K562 (cell line): ENCODE results near the gene KCNG3. TPM values are rescaled to one million over a fixed set of nuclear protein-coding genes. Genes with fewer than 3 reads are reported as not detected.

Experiments
- ATAC-seq: fragments of 200-7000 bp; cut with Tn5 transposase; 3 replicates; pipeline ENCODE4 v1.9.1; 2020; ENCODE audit warnings: moderate library complexity
- BruUV-seq: library from RNA; stranded (reverse); fragments of 400-500 nt; replicated peaks from 2 replicates; lab custom pipeline; 2021; lab: Mats Ljungman, UMichigan
- CTCF ChIA-PET: fragments of 300-600 bp; formaldehyde crosslinking; extraction: SDS; loops from one replicate; lab custom pipeline; 2021; ENCODE audit warnings: low intra/inter-chr PET ratio; lab: Yijun Ruan, JAX
- POLR2A ChIA-PET: fragments of 300-600, 350-650 bp; sonication (Branson Sonifier 250); formaldehyde crosslinking; extraction: SDS; loops from one replicate; lab custom pipeline; 2021; ENCODE audit warnings: antibody characterized with exemption, inconsistent platforms; lab: Yijun Ruan, JAX
- DNase-seq, 4 experiments: peaks; one replicate each; pipeline versions ENCODE4 v3.0.0 to v3.0.0-alpha.2; 2011 to 2018; ENCODE audit warnings: low spot score in 3 of 4, mixed read lengths in 3 of 4; ENCODE audit errors: extremely low read depth in 1 of 4
- FAIRE-seq: peaks from 2 replicates; lab custom pipeline; 2011; peaks lifted over from hg19 to GRCh38; lab: Jason Lieb, UNC
- H2AFZ ChIP-seq: 2 replicates; pipeline ENCODE4 v1.6.0; 2011; ENCODE audit warnings: low read depth, low read length, control low read depth, inconsistent platforms
- H3K27ac ChIP-seq: fragments of 200-600 bp; 3 replicates; pipeline ENCODE4 v1.8.0; 2011; ENCODE audit warnings: low read depth, mild to moderate bottlenecking, control low read depth, inconsistent platforms, low read length, moderate library complexity, mixed read lengths; ENCODE audit errors: extremely low read depth
- H3K27me3 ChIP-seq, 2 experiments: fragments of 300-600 bp in 1 of 2; 2 replicates in 1 of 2; 3 replicates in 1 of 2; pipeline versions ENCODE4 v1.6.0 to v1.8.0; 2011; ENCODE audit warnings: inconsistent platforms in 2 of 2, low read length in 2 of 2, mild to moderate bottlenecking in 1 of 2, mixed read lengths in 1 of 2, moderate library complexity in 1 of 2; ENCODE audit not compliant: control insufficient read depth in 2 of 2, insufficient read depth in 2 of 2
- H3K36me3 ChIP-seq: fragments of 300-600 bp; 3 replicates; pipeline ENCODE4 v1.8.0; 2011; ENCODE audit warnings: mild to moderate bottlenecking, low read length, inconsistent platforms; ENCODE audit not compliant: control insufficient read depth, insufficient read depth
- H3K4me1 ChIP-seq, 2 experiments: fragments of 200-600 bp in 1 of 2; replicated peaks in 1 of 2; 2 replicates in 1 of 2; 3 replicates in 1 of 2; pipeline versions ENCODE4 v1.5.1 to v1.8.0; 2011; ENCODE audit warnings: inconsistent platforms in 2 of 2, low read length in 2 of 2, mild to moderate bottlenecking in 1 of 2, mixed read lengths in 1 of 2, moderate library complexity in 1 of 2; ENCODE audit not compliant: control insufficient read depth in 2 of 2, insufficient read depth in 2 of 2
- H3K4me2 ChIP-seq: 2 replicates; pipeline ENCODE4 v1.6.1; 2011; ENCODE audit warnings: low read length, control low read depth, inconsistent platforms, mixed read lengths; ENCODE audit not compliant: insufficient read depth
- H3K4me3 ChIP-seq: fragments of 200-600 bp; sonication (generic), shearing (Covaris generic); 2 replicates; pipeline ENCODE4 v1.5.1; 2016; ENCODE audit warnings: control low read depth, inconsistent platforms
- H3K79me2 ChIP-seq: fragments of 200-600 bp; 3 replicates; pipeline ENCODE4 v1.8.0; 2011; ENCODE audit warnings: low read length, inconsistent platforms; ENCODE audit not compliant: control insufficient read depth, insufficient read depth
- H3K9ac ChIP-seq, 2 experiments: 2 replicates each; pipeline versions ENCODE4 v1.6.0 to v1.6.1; 2011; ENCODE audit warnings: low read depth in 2 of 2, low read length in 2 of 2, control low read depth in 1 of 2, inconsistent platforms in 1 of 2, mild to moderate bottlenecking in 1 of 2, mixed read lengths in 1 of 2; ENCODE audit not compliant: insufficient read depth in 1 of 2
- H3K9me1 ChIP-seq: one replicate; pipeline ENCODE4 v1.6.0; 2011; ENCODE audit warnings: inconsistent platforms, mild to moderate bottlenecking, low read length, moderate library complexity; ENCODE audit not compliant: control insufficient read depth, insufficient read depth
- H3K9me3 ChIP-seq: replicated peaks from 2 replicates; pipeline ENCODE4 v1.5.1; 2011; ENCODE audit warnings: low read depth, low read length, inconsistent platforms; ENCODE audit not compliant: control insufficient read depth, insufficient read depth
- H4K20me1 ChIP-seq: replicated peaks from 2 replicates; pipeline ENCODE4 v1.6.1; 2011; ENCODE audit warnings: low read length, inconsistent platforms, mixed read lengths; ENCODE audit not compliant: control insufficient read depth, insufficient read depth
- NFIC ChIP-seq: fragments of 450-650 bp; IDR thresholded peaks from 2 replicates; pipeline ENCODE4 v1.6.1; 2017; ENCODE audit warnings: mild to moderate bottlenecking, inconsistent platforms
- NONO ChIP-seq, 2 experiments: fragments of 200-400 bp in 1 of 2; fragments of 450-650 bp in 1 of 2; formaldehyde crosslinking in 1 of 2; IDR thresholded peaks; 2 replicates each; pipeline ENCODE4 v1.6.1; 2017; ENCODE audit warnings: low read depth in 2 of 2, mild to moderate bottlenecking in 2 of 2, moderate library complexity in 2 of 2, low read length in 1 of 2
- SRSF3 ChIP-seq: fragments of 200-400 bp; formaldehyde crosslinking; IDR thresholded peaks from 2 replicates; pipeline ENCODE4 v1.6.1; 2016; ENCODE audit warnings: mild to moderate bottlenecking, low read length, moderate library complexity; ENCODE audit not compliant: insufficient read depth
- USF2 ChIP-seq: sonication (generic); formaldehyde crosslinking; IDR thresholded peaks from 2 replicates; pipeline ENCODE4 v1.5.0; 2020; ENCODE audit warnings: missing genetic modification reagents
- ZFP91 ChIP-seq: sonication (generic); formaldehyde crosslinking; IDR thresholded peaks from 2 replicates; pipeline ENCODE4 v1.8.0; 2022; ENCODE audit warnings: mild to moderate bottlenecking, missing genetic modification reagents
- ZNF146 ChIP-seq: IDR thresholded peaks from one replicate; pipeline ENCODE4 v1.6.1; 2018; ENCODE audit warnings: missing compliant biosample characterization; ENCODE audit not compliant: unreplicated experiment
- ZNF445 ChIP-seq: fragments of 250-450 bp; sonication (Bioruptor Pico); IDR thresholded peaks from 2 replicates; pipeline ENCODE4 v1.4.0; 2020; ENCODE audit warnings: low read depth, mild to moderate bottlenecking, moderate library complexity
- ZNF507 ChIP-seq: conservative IDR thresholded peaks from 2 replicates; pipeline ENCODE4 v1.6.1; 2017; ENCODE audit warnings: missing genetic modification characterization, missing compliant biosample characterization
- ZNF561 ChIP-seq: fragments of 450-650 bp; formaldehyde crosslinking; conservative IDR thresholded peaks from 2 replicates; pipeline ENCODE4 v1.4.0; 2020; ENCODE audit warnings: mild to moderate bottlenecking, moderate library complexity
- ZNF707 ChIP-seq: fragments of 250-450 bp; sonication (Bioruptor Pico); conservative IDR thresholded peaks from 2 replicates; pipeline ENCODE4 v1.8.0; 2022; ENCODE audit warnings: inconsistent platforms, mild to moderate bottlenecking, moderate library complexity
- ZNF766 ChIP-seq: fragments of 200-800 bp; sonication (Bioruptor generic); conservative IDR thresholded peaks from 2 replicates; pipeline ENCODE4 v1.6.1; 2016; ENCODE audit warnings: missing genetic modification characterization, missing compliant biosample characterization
- ZNF77 ChIP-seq: fragments of 250-450 bp; sonication (Bioruptor Pico); IDR thresholded peaks from 2 replicates; pipeline ENCODE4 v1.5.0; 2020
- WGBS: fragments of 100-300 bp; shearing (Covaris generic); methylation state at CpG from one replicate; pipeline ENCODE4 v1.1.6; 2016; ENCODE audit warnings: low coverage, mixed read lengths; ENCODE audit not compliant: insufficient coverage; ENCODE audit errors: missing lambda C conversion rate; 5-methylcytosine and 5-hydroxymethylcytosine counted together
- in situ Hi-C: fragments of 300-500 bp; cut with MboI; formaldehyde crosslinking; loops from 4 replicates; pipeline ENCODE4 v1.15.0; 2018; ENCODE audit warnings: inconsistent platforms, mixed read lengths
- intact Hi-C: fragments of 100-400 bp; cut with micrococcal nuclease; formaldehyde crosslinking; loops from 2 replicates; pipeline ENCODE4 v1.14.2; 2022
- polyA plus RNA-seq, 8 experiments: library from polyadenylated mRNA; depleted of rRNA in 4 of 8; stranded (reverse) in 5 of 8; unstranded in 3 of 8; fragments of >200 nt; fragmentation: Nextera tagmentation in 2 of 8; fragmentation: Illumina TruSeq in 1 of 8; extraction: Ambion mirVana in 2 of 8; extraction: Trizol in 1 of 8; gene quantifications; 2 replicates each; pipeline versions ENCODE4 v1.2.1 to v1.2.3, GENCODE V29; 2011 to 2014; ENCODE audit warnings: inconsistent platforms in 1 of 8, missing spikeins in 1 of 8
- total RNA-seq, 7 experiments: library from RNA; depleted of rRNA in 6 of 7; stranded (reverse); fragments of >200 nt in 6 of 7; fragmentation: Illumina TruSeq in 2 of 7; extraction: Trizol in 2 of 7; gene quantifications; 2 replicates each; pipeline versions ENCODE4 v1.2.1 to v1.2.3, GENCODE V29; 2011 to 2021; ENCODE audit warnings: low replicate concordance in 1 of 7

The KCNG3 gene
- total and polyA plus RNA-seq, 9 of the 15 experiments (the other 6 are each of a cell fraction or from before 2014, with no cell fraction given): not detected

- TF ChIP-seq NONO (IDR thresholded peaks at IDR 0.05; ENCODE audit: low read depth in 2 of 2, low read length in 1 of 2): no peak
- peak; percentile 71 for TF ChIP-seq ZNF146
- FAIRE-seq: no peak
- no peaks in the 10 kb centered on the region for H3K9me1 ChIP-seq
- H3K4me2 ChIP-seq: no peak overlapping the region
- H3K79me2 ChIP-seq: no peaks in the 10 kb centered on the region
- intact Hi-C loops: no loop called here
- no peak for ATAC-seq
- H3K27me3 ChIP-seq: peaks cover 2 to 5% of the 10 kb centered on the region in 2 experiments; a peak in 4 of 5 replicates
- no peaks in the 10 kb centered on the region for H3K36me3 ChIP-seq
- no peaks in the 10 kb centered on the region for H3K4me1 ChIP-seq
- H2AFZ ChIP-seq: no peak overlapping the region
- no peak overlapping the region for H3K27ac ChIP-seq
- ChIA-PET POLR2A (no interaction called here), CTCF (no interaction called here)
- no peaks in the 10 kb centered on the region for H3K9me3 ChIP-seq
- in situ Hi-C loops: no loop called here
- no peak overlapping the region for H3K9ac ChIP-seq
- no peaks in the 10 kb centered on the region for H4K20me1 ChIP-seq
- WGBS: 6% methylated on average over 2 of the region's 2 CpGs
- no peak for DNase-seq
- no peak overlapping the region for H3K4me3 ChIP-seq
- BruUV-seq: no TSS peak
Observed at GRCh38 chr2:42452545-42452944, 41.2 kb downstream of the KCNG3 start.

GRCh38 chr2:42450136-42450535, 43.6 kb downstream of the KCNG3 start:
- Histone ChIP-seq H3K4me3 (no peak overlapping the region), H2AFZ (no peak overlapping the region), H3K9me1 (no peaks in the 10 kb centered on the region), H3K9me3 (no peaks in the 10 kb centered on the region), H3K79me2 (no peaks in the 10 kb centered on the region), H3K9ac (no peak overlapping the region), H3K4me2 (no peak overlapping the region), H3K4me1 (no peaks in the 10 kb centered on the region), H4K20me1 (no peaks in the 10 kb centered on the region), H3K27ac (no peak overlapping the region), H3K36me3 (no peaks in the 10 kb centered on the region), H3K27me3 (peaks cover 2 to 4% of the 10 kb centered on the region in 2 experiments; a peak in 4 of 5 replicates)
- intact Hi-C loops: no loop called here
- BruUV-seq: no TSS peak
- ChIA-PET POLR2A (no interaction called here), CTCF (no interaction called here)
- WGBS: 0% methylated on average over 2 of the region's 2 CpGs
- DNase-seq: no peak
- no peak for FAIRE-seq
- ATAC-seq: no peak
- in situ Hi-C loops: no loop called here
- TF ChIP-seq SRSF3 (no peak), ZFP91 (CRISPR knock-in tag) (no peak), ZNF77 (no peak), USF2 (CRISPR knock-in tag) (no peak), ZNF766 (CRISPR knock-in tag) (no peak), ZNF507 (tag) (no peak), NFIC (no peak), ZNF445 (CRISPR knock-in tag) (no peak), ZNF561 (no peak), ZNF707 (CRISPR knock-in tag) (no peak)
